NCI-H187 treated with DMSO at 0.1 percent for 48 hours (cell line): ENCODE measurements around the gene GPRIN1.

ENCODE experiments used
- DNase-seq: peaks from one replicate; lab custom pipeline; 2025; lab: John Stamatoyannopoulos, UW

Gene GPRIN1

GRCh38 chr5:176643491-176644219 is 33.7 kb upstream of the GPRIN1 start:
- no peak for DNase-seq

DNA sequence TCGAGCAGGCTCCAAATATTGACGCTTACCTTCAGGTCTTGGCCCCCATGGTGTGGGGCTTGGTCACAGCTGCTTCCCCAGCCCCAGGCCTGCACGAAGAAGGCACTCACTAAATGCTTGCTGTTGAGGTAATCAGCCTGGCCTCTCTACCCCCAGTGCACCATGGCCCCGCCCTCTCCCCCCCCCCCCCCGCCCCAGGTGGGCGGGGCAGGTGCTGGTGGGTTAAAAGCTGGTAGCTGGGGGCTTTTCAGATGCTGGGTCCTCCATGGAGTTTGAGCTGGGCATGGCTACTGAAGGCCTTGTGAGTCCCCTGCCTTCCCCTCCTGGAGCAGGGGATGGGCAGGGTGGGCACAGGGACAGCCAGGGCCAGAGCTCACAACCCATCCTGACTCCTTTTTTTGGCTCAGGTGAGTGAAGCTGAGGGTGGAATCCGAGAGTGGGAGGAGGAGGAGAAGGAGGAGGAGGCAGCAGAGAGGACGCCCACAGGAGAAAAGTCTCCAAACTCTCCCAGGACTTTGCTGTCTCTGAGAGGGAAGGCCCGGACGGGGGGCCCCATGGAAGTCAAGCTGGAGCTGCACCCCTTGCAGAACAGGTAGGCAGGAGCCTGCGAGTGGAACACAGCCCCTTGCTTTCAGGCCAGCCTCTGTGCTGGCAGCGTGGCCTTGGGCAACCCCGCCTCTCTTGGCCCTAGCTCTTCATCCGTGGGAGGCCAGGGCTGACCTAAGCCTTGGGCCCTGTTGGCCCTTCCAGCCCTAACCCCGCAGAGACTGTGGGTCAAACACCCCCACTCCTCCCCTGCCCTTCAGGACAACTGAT is 32.9 kb upstream of the GPRIN1 start:
- DNase-seq = no peak

GRCh38 chr5:176640616-176641015 is 30.7 kb upstream of the GPRIN1 start:
- DNase-seq = no peak

GRCh38 chr5:176639981-176640380 is 30.0 kb upstream of the GPRIN1 start:
- DNase-seq = no peak

DNA sequence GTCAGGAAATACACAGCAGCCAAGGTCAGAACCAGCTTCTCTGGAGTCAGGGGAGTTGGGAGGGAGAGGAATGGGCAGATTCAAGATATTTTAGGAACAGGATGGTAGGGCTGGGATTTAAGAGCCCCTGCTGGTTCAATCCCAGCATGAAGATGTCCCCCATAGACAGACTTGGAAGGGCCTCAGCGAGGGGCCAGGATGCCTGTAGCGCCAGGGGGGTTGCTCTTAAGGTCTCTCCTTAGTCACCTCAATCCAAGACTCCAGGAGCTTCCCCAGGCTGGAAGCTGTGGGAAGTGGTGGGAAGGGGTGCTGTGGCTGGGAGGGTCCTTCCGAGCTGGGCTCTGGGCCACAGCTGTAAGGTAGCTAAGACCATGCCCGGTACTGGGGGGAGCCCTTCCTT is 29.3 kb upstream of the GPRIN1 start:
- no peak for DNase-seq

GRCh38 chr5:176638437-176638836 is 28.5 kb upstream of the GPRIN1 start:
- DNase-seq = no peak

DNA sequence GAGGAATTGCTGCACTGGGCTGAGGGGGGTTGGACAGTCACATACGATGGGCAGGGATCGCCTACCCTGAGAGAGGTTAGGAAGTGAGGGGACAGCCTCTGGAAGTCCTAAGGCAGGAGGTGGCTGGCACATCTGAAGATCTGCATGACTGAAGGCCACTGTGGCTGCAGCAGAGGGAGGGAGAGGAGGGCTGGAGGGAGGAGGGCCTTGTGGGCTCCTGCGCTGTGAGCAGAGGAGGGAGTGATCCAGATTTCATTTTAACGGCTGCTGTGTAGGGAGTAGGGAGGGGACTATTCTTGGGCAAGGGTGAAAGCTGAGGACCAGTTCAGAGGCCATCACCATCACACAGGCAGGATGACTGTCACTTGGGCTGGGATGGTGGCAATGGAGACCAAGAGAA is 27.6 kb upstream of the GPRIN1 start:
- DNase-seq = no peak

DNA sequence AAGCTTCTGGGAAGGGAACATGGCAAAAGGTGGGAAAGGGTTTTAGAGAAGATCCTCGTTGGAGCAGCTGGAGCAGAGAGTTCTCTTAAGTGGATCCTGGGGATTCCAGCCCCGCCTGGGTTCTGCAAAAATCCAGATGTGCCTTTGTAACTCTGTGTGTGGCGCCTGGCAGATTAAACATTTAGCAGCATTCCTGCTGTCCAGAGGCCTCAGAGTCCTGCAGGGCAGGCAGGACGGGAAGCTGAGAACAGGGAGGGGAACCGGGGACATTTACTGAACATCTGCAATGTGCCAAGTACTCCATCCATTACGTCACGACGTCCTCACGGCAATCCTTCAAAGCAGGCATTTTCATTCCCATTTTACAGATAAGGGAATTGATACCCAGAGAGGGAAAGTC is 26.5 kb upstream of the GPRIN1 start:
- DNase-seq = no peak

GRCh38 chr5:176633598-176633997 is 23.6 kb upstream of the GPRIN1 start:
- DNase-seq = no peak

DNA sequence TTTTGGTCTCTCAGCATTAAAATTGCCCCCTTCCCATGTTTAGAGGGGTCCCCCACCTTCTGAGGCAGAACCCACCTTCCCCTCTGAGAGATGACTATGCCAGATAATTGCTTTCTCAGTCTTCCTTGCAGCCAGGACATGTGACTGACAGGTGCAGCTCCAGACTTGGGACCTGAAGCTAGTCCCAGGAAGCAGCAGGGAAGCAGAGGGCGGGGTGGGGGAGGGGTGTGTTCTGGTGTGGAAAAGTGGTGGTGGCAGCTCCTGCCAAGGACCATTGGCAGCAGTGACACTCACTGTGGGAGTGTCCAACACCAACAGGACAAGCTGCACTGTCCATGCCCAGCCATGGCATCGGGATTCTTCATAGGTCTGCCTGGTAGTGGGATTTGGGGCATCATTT is 22.8 kb upstream of the GPRIN1 start:
- DNase-seq = no peak

- DNase-seq = no peak
These were observed 21.6 kb upstream of the GPRIN1 start for GRCh38 chr5:176631383-176632200.

DNA sequence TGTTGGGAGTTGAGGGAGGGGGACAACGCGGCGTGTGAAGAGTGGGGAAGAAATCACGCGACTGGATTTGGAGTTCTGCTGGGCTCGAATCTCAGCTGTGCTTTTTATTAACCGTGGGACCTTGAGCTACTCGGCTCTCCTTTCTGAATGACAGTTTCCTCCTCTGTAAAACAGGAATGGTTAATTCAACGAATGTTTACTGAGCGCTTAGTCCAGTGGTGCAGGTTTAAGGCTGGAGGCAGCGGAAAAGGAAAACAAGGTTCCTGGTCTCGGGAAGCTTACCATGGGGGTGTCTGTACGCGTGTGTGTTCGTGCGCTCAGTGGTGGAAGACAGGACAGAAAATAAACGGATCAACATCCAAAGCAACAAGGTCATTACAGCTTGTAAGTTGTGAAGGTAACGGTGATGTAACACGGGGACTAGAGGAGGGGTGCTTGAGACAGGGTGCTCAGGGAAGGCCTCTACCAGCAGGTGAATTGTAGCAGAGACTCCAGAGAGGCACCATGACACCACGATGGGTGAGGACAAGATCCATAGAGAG is 20.8 kb upstream of the GPRIN1 start:
- no peak for DNase-seq

DNA sequence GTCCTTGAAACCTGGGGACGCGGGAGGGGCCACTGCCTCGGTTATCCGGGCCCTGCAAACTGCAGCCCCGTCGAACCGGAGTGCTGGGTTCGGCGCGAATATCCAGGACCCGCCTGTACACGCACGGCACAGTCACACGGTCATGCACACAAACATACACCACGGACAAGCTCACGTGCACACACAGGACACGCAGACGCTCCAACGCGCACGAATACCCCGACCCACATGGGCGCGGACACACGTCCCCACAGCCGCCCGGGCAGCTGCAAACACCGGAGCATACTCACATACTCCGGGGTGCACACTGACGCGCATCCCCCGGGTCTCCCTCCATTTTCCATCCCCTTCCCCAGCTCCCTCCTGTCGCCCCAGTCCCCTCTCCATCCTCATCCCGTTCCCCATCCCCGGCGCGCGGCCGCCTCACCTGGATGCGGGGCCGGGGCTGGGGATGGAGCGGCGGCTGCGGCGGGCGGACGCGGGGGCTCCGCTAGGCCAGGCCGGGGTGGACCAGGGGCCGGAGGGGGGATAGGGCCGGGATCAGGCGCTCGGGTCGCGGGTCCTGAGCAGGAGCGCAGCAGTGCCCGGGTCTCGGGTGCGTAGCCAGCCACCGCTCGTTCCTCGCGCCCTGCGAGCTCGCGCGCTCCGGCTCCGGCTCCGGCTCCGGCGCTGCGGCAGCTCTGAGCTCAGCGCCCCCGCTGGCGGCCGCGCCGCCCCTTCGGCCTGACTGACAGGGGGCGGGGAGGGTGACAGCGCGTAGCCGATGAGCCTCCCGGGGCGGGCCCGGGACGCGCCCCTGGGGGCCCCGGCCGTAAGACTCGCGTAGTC is 20.1 kb upstream of the GPRIN1 start, which contains the start of the genes EIF4E1B and SNCB:
Gene EIF4E1B (plus strand): TSS at position 823 of the 828 bp plus-strand sequence. CDS start 12,113 bp downstream, outside the sequence.
Gene SNCB (minus strand): TSS at position 682 of the 828 bp plus-strand sequence. CDS start 880 bp downstream, outside the sequence.
- no peak for DNase-seq

DNA sequence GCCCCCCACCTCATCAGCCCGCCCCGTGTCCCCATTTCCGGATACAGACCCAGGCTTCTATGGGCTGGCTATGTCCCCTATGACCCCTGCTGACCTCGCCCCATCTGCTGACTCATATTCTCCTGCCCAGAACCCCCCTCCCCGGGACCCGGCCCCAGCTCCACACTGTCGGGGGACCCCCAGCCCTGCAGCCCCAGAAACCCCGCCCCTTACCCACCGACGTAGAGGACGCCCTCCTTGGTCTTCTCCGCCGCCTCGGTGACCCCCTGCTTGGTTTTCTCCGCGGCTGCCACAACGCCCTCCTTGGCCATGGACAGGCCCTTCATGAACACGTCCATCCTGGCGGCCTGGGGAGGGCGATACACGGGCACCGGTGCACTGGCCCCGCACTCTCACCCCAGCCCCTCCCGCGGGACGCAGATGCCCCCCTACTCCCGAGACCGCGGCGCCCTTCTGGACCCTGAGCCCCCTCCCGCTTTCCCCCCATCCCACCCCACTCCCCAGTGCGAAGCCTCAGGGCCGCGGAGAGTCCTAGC is 19.4 kb upstream of the GPRIN1 start:
- no peak for DNase-seq

GRCh38 chr5:176628406-176629228 is 18.7 kb upstream of the GPRIN1 start:
- DNase-seq = no peak

DNA sequence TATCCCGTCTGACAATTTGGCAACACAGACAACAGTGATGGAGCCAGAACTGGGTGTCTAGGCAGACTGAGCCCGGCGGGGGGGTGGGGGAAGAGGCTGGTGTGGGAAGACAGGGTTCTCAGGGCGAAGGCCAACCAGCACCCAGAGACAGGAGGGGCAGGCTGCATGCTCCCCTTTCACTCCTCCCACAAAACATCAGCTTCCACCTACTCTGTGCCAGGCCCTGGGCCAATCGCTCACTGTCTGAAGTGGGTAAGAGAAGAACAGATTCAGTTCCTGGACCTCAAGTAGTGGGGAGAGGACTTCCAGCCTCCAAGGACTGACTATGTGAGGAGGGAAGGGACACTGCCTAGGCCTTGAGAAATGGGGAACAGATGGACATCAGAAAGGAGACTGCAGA is 17.6 kb upstream of the GPRIN1 start:
- DNase-seq = no peak

GRCh38 chr5:176626876-176627236 is 16.9 kb upstream of the GPRIN1 start:
- no peak for DNase-seq

GRCh38 chr5:176625966-176626875 is 16.3 kb upstream of the GPRIN1 start:
- no peak for DNase-seq

GRCh38 chr5:176625512-176625911 is 15.6 kb upstream of the GPRIN1 start:
- DNase-seq = no peak
